ENCODE results near the gene DPP3.

- TF ChIP-seq CTCF (IDR thresholded peaks at IDR 0.05) (peak; percentile 19 to 49 (median 29)), POLR2A (IDR thresholded peaks at IDR 0.05; ENCODE audit: low read depth) (no peak)
Measured at GRCh38 chr11:66543263-66544107, 63.3 kb downstream of the DPP3 start.

Measured in esophagus muscularis mucosa (tissue), 3 donors.